Amygdala (tissue), 56 donors: Measurements from ENCODE around the gene SERF1B.
"Not testable (repeated sequence)": the region's sequence is repeated elsewhere in the genome, so short reads cannot be mapped to it uniquely, and the experiment has no call there.

Experiments used
- DNase-seq, 56 donors: peaks; one replicate each; lab custom pipeline; 2025; lab: John Stamatoyannopoulos, UW

SERF1B gene

GRCh38 chr5:70025106-70025844 is at the start of gene SERF1B:
SERF1B (plus strand) TSS chr5:70025251; CDS start chr5:70025452, 201 bp downstream.
- DNase-seq, result not testable (repeated sequence)

DNA sequence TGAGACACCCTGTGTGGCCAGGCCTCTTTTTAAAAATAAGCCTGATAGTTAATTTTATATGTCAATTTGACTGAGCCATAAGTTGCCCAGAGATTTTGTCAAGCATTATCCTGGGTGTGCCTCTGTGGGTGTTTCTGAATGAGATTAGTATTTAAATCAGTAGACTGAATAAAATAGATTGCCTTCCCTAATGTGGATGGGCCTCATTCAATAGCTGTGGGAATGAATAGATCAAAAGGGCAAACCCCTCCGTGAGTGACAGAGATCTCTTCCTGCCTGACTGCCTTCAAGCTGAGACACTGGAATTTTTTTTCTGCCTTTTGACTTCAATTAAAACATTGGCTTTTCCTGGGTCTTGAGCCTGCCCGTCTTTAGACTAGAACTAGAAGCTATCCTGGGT is 33.3 kb upstream of the SERF1B start:
- not testable (repeated sequence) for DNase-seq

DNA sequence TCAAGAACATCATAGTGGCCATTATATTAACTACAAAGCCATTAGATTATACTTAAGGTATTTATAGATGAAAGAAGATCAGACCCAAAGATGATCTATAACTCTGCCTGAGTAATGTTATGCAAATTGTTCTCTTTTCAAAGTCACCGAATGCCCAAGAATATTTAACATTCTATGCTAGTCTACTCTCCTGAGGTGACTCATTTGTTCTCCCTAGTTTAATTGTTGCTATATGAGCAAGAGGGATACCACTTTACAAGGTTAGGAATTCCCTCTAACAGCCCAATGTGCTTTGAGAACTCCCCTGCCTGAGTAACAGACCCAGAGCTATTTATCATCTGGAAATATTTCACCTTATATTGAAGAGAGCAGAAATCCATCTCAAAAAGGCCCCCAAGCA is 29.5 kb upstream of the SERF1B start:
- not testable (repeated sequence) for DNase-seq

GRCh38 chr5:70020660-70021059 is 4.4 kb upstream of the SERF1B start:
- DNase-seq, result not testable (repeated sequence)

- DNase-seq, result not testable (repeated sequence)
Measured at GRCh38 chr5:70025845-70026145, 744 bp downstream of the SERF1B start.

DNA sequence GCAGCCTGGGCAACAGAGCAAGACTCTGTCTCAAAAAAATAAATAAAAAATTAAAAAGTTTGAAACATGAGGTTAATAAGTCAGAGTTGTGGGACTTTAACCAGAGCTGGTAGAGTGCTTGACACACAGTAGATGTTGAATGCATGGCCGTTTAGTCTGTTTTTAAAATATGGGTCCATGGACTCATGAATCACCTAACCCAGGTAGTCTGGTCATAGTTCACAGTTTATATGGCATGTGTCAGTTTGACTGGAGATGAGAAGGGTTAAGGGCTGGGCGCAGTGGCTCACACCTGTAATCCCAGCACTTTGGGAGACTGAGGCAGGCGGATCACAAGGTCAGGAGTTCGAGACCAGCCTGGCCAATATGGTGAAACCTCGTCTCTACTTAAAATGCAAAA is 6.2 kb downstream of the SERF1B start:
- DNase-seq, result not testable (repeated sequence)

DNA sequence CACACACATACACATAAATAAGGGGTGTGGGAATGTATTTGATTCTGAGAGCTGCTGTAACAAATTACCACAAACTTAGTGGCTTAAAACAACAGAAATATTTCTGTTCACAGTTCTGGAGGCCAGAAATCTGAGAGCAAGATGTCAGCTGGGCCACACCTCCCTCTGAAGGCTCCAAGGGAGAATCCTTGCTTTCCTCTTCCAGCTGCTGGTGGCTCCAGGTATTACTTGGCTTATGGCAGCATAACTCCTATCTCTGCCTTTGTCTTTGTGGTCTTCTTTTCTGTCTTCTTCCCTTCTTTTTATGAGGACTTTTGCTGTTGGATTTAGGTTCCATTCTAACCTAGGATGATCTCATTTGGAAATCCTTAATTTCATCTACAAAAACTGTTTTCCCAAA is 16.4 kb downstream of the SERF1B start:
- not testable (repeated sequence) for DNase-seq

DNA sequence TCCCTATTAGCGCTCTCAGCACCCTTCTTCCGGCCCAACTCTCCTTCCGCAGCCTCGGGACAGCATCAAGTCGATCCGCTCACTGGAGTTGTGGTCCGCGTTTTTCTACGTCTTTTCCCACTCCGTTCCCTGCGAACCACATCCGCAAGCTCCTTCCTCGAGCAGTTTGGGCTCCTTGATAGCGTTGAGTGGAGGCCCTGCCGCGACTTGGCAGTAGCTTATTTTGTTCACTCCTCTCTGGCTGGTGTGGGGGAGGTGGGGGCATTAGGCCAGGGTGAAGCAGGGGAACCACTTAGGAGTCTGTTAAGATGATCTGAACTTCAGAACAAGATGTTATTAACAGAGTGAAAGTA is 24.7 kb downstream of the SERF1B start:
- DNase-seq, result not testable (repeated sequence)

DNA sequence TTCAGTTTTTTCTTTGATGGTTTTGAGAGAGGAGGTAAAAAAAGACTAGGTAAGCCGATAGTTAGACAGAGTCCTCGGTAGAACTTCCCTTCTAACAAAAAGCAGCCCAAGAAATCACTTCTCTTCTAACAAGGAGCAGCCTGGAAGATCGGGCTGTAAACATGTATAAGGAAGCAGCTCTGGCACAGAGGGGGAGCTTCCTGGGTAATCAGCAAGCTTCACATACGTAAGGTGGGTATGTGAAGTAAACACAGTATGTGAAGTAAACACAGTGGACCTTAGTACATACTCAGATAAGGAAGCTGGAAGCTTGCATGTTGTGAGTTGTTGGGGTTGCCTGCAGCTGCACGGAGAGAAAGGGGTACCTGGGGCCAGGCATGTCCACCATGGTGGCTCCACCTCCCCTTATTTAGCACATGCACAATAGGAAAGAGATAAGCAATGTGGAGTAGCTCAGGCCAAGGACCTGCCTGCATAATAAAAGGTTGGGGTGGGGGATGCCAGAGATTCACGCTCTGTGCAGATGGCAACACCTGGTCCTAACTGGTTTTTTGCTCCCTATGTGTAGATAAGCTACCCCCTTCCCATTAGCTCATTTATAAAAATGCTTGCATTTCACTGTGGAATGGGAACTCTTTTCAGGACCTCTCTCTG is 31.4 kb downstream of the SERF1B start:
- DNase-seq, result not testable (repeated sequence)

GRCh38 chr5:70057140-70057539 is 32.1 kb downstream of the SERF1B start:
- DNase-seq, result not testable (repeated sequence)

- not testable (repeated sequence) for DNase-seq
Measured at GRCh38 chr5:70077632-70078031, 52.6 kb downstream of the SERF1B start.

- not testable (repeated sequence) for DNase-seq
Measured at GRCh38 chr5:70088907-70089464, 63.9 kb downstream of the SERF1B start.

GRCh38 chr5:70091776-70092175 is 66.7 kb downstream of the SERF1B start:
- DNase-seq, result not testable (repeated sequence)
